Karpas-422 (cell line): Measurements from ENCODE around the gene PLD6. TPM values are rescaled to one million over a fixed set of nuclear protein-coding genes. Genes with fewer than 3 reads are reported as not detected.
"Not testable (repeated sequence)": the region's sequence is repeated elsewhere in the genome, so short reads cannot be mapped to it uniquely, and the experiment has no call there.

Experiments
- DNase-seq: peaks from one replicate; pipeline ENCODE4 v3.0.0-alpha.2; 2015
- H2AFZ ChIP-seq: fragments of 200-600 bp; sonication (generic); 2 replicates; pipeline ENCODE4 v1.6.1; 2014; ENCODE audit warnings: antibody characterized with exemption, low read length, mixed read lengths
- H3K27ac ChIP-seq: fragments of 200-600 bp; sonication (generic); 2 replicates; pipeline ENCODE4 v1.5.1; 2014; ENCODE audit warnings: mild to moderate bottlenecking, low read length, moderate library complexity
- H3K27me3 ChIP-seq: fragments of 200-600 bp; sonication (generic); 2 replicates; pipeline ENCODE4 v1.6.1; 2014; ENCODE audit warnings: low read length, mixed read lengths
- H3K36me3 ChIP-seq: fragments of 200-600 bp; sonication (generic); 2 replicates; pipeline ENCODE4 v1.6.1; 2014; ENCODE audit warnings: low read length, mixed read lengths; ENCODE audit not compliant: insufficient read depth
- H3K4me1 ChIP-seq: fragments of 200-600 bp; sonication (generic); 2 replicates; pipeline ENCODE4 v1.6.1; 2014; ENCODE audit warnings: mild to moderate bottlenecking, low read length, mixed read lengths
- H3K4me2 ChIP-seq: fragments of 200-600 bp; sonication (generic); 2 replicates; pipeline ENCODE4 v1.6.1; 2014; ENCODE audit warnings: low read length, low read depth, mild to moderate bottlenecking; ENCODE audit not compliant: poor library complexity, severe bottlenecking
- H3K4me3 ChIP-seq: fragments of 200-600 bp; sonication (generic); 2 replicates; pipeline ENCODE4 v1.5.1; 2014; ENCODE audit warnings: mild to moderate bottlenecking, antibody characterized with exemption, low read length, mixed read lengths
- H3K79me2 ChIP-seq: fragments of 200-600 bp; sonication (generic); 2 replicates; pipeline ENCODE4 v1.6.1; 2014; ENCODE audit warnings: mild to moderate bottlenecking, low read length, mixed read lengths
- H3K9ac ChIP-seq: fragments of 200-600 bp; sonication (generic); 2 replicates; pipeline ENCODE4 v1.6.0; 2014; ENCODE audit warnings: low read length
- H3K9me2 ChIP-seq: fragments of 200-600 bp; sonication (generic), shearing (Covaris generic); replicated peaks from 2 replicates; pipeline ENCODE4 v1.6.0; 2014; ENCODE audit warnings: mild to moderate bottlenecking, low read length, moderate library complexity; ENCODE audit not compliant: insufficient read depth
- H3K9me3 ChIP-seq: fragments of 300-700, 200-600 bp; sonication (generic); 2 replicates; pipeline ENCODE4 v1.6.1; 2014; ENCODE audit warnings: low read length, mixed read lengths
- H4K20me1 ChIP-seq: fragments of 200-600 bp; sonication (generic); 2 replicates; pipeline ENCODE4 v1.6.1; 2014; ENCODE audit warnings: mild to moderate bottlenecking, antibody characterized with exemption, low read length, low read depth; ENCODE audit not compliant: insufficient read depth
- total RNA-seq: library from RNA; depleted of rRNA; stranded (reverse); fragments of >200 nt; shearing (Covaris generic); gene quantifications from 2 replicates; pipeline ENCODE4 v1.2.3, GENCODE V29; 2014; ENCODE audit warnings: low replicate concordance

PLD6 gene
- total RNA-seq, 1 experiment from 2014 or later, result not detected

DNA sequence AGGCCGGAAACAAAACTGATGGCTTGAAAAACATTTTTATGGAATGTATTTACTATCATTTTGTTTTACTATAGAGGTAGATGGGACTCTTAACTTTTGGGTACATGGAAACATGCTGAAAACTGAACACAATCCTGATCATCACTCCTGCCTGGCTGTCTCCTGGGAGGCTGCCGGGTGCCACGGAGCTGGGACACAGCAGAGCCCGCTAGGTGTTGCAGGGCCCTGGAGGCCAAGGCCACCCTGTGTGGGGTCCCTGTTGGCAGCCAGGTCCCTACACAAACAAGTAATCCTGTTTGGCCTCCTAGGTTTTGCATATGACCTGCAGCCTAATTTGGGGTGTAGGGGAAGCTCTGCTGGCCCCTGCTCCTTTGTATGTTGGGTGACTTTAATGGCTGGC is 17.5 kb downstream of the PLD6 start:
- H2AFZ ChIP-seq, result no peak overlapping the region
- H3K9ac ChIP-seq, result no peak overlapping the region
- H3K4me2 ChIP-seq, result no peak overlapping the region
- H3K36me3 ChIP-seq, result no peaks in the 10 kb centered on the region
- no peaks in the 10 kb centered on the region for H3K79me2 ChIP-seq
- H3K9me3 ChIP-seq, result no peaks in the 10 kb centered on the region
- DNase-seq, result no peak
- no peak overlapping the region for H3K4me3 ChIP-seq
- no peaks in the 10 kb centered on the region for H3K27me3 ChIP-seq
- H3K9me2 ChIP-seq, result no peaks in the 10 kb centered on the region
- no peaks in the 10 kb centered on the region for H4K20me1 ChIP-seq
- no peaks in the 10 kb centered on the region for H3K4me1 ChIP-seq
- H3K27ac ChIP-seq, result no peak overlapping the region

DNA sequence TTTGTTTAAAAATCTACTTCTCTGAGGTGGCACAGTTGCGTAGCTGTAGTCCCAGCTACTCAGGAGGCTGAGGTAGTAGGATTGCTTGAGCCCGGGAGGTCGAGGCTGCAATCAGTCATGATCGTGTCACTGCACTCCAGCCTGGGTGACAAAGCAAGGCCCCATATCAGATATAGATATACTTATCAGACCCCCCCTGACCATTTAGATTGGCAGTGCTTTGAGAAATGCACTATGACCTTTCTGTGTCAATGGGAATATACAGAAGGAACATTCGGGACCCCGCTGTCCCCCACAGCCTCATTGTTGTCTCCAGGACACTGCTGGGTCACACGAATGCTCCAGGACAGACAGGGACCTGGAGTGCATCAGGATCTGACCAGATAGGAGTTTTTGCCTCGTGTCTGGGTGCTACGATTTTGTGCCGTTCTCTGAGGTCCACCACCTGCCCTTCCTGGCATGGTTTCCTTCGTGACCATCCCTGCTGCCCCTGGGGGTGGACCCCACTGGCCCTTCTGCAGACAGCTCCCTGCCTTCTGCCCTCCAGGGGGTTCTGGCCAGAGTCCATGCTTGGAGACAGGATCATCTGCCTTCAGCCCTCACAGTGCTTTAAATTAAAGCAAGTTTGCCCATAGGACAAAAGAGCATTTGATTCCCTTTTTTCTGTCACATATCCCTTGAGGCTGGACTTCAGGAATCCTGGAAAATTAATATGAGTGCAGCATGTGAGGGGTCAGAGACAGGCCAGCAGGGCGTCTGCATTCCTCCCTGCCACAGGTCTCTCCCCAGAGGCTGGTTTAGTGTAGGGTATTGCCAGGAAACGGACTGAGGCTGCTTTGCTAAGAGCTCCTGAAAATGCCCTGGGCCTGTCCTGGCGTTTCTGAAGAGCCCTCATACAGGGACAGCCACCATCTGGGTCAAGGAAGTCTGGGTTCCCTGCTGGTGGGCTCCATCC is 19.3 kb downstream of the PLD6 start:
- no peaks in the 10 kb centered on the region for H3K79me2 ChIP-seq
- no peak overlapping the region for H3K9ac ChIP-seq
- H3K4me3 ChIP-seq, result no peak overlapping the region
- H3K9me3 ChIP-seq, result no peaks in the 10 kb centered on the region
- no peak for DNase-seq
- no peak overlapping the region for H2AFZ ChIP-seq
- no peak overlapping the region for H3K27ac ChIP-seq
- no peaks in the 10 kb centered on the region for H3K27me3 ChIP-seq
- no peaks in the 10 kb centered on the region for H3K9me2 ChIP-seq
- no peaks in the 10 kb centered on the region for H3K36me3 ChIP-seq
- no peak overlapping the region for H3K4me2 ChIP-seq
- H3K4me1 ChIP-seq, result no peaks in the 10 kb centered on the region
- H4K20me1 ChIP-seq, result no peaks in the 10 kb centered on the region

DNA sequence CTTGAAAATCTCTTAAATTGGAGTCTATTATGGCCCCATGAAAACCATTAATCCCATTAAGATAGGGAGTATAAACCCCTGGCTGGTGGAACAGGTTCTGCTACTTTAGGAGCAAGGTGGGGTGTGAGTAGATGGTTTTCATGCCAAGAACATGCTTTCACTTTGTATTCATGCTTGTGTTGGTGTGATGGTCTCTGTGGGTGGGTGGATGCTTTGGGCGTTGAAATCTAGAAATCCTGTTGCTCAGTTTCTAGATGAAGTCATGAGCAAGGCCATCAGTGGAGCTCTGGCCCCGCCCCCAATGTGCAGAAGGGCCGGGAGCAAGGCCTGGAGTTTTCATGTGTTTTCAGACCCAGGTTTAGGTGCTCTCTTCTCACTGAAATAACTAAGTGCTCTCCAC is 20.1 kb downstream of the PLD6 start:
- H3K9me2 ChIP-seq, result no peaks in the 10 kb centered on the region
- H2AFZ ChIP-seq, result no peak overlapping the region
- no peak overlapping the region for H3K27ac ChIP-seq
- DNase-seq, result no peak
- no peaks in the 10 kb centered on the region for H3K27me3 ChIP-seq
- H3K9me3 ChIP-seq, result no peaks in the 10 kb centered on the region
- no peaks in the 10 kb centered on the region for H3K79me2 ChIP-seq
- no peaks in the 10 kb centered on the region for H3K36me3 ChIP-seq
- no peaks in the 10 kb centered on the region for H4K20me1 ChIP-seq
- H3K4me1 ChIP-seq, result no peaks in the 10 kb centered on the region
- no peak overlapping the region for H3K4me3 ChIP-seq
- no peak overlapping the region for H3K4me2 ChIP-seq
- no peak overlapping the region for H3K9ac ChIP-seq

DNA sequence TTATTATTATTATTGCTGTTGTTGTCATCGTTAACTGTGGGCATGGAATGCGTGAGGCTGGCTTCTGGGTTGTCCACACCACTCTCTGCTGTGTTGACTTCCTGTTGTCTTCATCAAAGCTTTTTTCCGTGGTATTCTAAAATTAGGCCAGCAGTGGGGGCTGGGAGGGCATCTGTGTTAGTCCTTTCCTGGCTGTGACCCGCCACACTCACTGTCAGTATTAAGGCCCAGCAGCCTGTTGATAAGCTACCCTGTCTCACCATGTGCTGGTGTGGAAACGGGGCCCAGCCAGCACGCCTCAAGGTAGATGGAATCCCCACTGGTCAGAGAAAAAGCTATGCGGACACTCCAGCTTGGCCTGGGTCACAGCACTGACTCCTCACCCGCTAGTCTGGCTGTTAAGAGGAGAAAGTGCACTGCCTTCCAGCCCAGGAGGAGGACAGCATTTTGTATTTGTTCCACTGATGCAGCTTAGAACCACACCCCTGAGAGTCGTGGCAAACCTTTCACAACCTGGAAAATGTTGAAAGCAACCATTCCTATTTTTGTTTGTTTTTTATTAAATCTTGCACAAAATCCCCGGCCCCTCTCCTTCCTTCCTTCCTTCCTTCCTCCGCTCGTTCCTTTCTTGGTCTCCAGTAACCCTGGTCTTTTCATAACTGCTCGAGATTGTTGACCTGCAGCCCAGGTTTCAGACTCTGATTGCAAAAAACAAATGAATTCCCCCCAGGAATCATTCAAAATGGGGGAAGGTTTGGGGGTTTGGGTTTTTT is 21.0 kb downstream of the PLD6 start:
- H3K9ac ChIP-seq, H3K4me2 ChIP-seq, H3K27ac ChIP-seq, H3K4me1 ChIP-seq, H3K79me2 ChIP-seq, H3K9me3 ChIP-seq, H3K27me3 ChIP-seq, H4K20me1 ChIP-seq, H3K4me3 ChIP-seq, H3K9me2 ChIP-seq, DNase-seq, H3K36me3 ChIP-seq, H2AFZ ChIP-seq: not testable (repeated sequence)

DNA sequence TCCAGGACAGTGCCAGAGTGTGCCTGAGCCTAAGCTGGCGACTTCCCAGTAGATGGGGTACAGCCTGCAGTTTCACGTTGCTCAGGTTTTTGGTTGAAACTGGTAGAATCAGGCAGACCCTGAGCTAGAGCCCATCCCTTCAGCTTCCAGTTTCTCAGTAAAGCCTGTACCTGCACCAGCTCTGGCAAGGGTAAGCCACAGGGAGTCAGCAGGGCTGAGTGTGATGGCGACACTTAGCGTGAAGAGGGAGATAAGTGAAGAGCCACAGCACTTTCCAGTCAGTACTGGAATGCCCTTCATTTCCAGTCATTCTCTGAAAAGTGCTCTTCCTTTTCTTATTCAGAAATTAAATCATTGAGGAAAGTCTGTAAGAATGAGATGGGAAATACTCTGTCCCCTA is 22.4 kb downstream of the PLD6 start:
- no peak overlapping the region for H3K9ac ChIP-seq
- H2AFZ ChIP-seq, result no peak overlapping the region
- H3K4me2 ChIP-seq, result no peak overlapping the region
- H3K4me3 ChIP-seq, result no peak overlapping the region
- H3K27ac ChIP-seq, result no peak overlapping the region
- H3K27me3 ChIP-seq, result no peaks in the 10 kb centered on the region
- H3K79me2 ChIP-seq, result no peaks in the 10 kb centered on the region
- H3K9me3 ChIP-seq, result no peaks in the 10 kb centered on the region
- H3K9me2 ChIP-seq, result no peaks in the 10 kb centered on the region
- H3K36me3 ChIP-seq, result no peaks in the 10 kb centered on the region
- no peaks in the 10 kb centered on the region for H3K4me1 ChIP-seq
- DNase-seq, result no peak
- no peaks in the 10 kb centered on the region for H4K20me1 ChIP-seq

DNA sequence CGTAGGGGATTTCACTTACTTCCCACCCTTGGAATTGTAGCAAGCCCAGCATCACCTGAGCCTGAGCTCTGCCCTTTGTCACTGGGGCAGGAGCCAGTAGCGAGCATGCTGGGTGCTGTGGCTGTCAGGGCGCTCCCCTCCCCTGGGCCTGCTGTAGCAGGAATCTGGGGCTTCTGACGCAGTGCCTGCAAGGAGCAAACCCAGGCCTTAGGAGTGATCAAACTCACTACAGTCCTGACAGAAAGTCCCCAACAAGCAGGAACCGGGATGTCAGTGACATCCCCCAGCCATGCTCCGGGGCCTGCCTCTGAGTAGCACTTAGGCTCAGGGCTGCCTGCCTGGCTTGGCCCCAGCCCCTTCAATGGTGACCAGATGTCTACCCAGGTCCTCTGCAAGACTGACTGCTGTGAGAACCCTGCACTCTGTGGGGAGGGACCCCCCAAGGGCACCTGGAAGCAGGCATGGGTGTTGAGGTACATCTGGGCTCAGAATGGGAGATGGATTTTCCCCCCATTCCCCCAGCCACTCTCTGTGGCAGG is 23.5 kb downstream of the PLD6 start:
- no peaks in the 10 kb centered on the region for H3K4me1 ChIP-seq

DNA sequence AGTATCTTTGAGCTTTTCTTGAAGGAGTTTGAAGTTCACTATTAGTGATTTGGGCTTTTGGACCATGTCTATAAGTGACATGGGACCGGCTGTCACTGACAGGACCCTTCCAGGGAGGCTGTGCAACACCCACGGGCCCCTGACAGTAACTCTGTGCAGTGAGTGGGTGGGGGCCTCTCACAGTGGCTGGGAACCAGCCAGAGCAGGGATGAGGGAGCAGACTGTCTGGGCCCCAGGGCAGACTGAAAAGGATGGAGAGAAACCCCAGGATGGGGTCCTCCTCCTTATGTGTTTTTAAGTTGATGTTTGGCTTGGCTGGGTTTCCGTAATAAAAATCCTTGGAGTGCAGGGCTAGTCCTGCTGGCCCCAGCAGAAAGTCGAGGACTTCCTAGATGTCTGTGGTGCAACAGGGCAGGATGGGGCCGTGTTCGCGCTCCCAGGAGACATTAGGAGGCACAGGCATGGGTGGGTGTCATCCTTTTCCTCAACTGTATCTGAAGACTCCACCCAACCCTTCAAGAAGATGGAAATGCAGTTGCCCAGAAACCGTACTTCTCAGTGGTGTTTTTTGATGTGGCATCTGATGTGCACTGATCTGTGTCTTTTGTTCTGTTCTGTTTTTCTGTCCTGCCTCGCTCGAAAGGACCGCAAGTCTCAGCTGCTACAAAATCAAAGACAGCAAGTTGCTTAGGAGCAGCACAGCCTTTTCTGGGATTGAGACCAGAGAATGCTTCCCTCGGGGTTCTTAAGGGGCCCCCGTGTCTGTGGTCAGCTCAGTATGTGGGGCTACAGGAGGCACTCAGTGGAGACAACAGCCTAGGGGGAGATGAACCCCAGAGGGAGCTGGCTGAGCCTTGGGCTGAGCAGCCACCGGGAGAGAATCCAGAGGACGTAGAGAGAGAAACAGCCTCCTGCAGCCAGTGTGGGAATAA is 24.2 kb downstream of the PLD6 start:
- Histone ChIP-seq H3K9me2 (no peaks in the 10 kb centered on the region), H3K9me3 (no peaks in the 10 kb centered on the region), H3K4me3 (no peak overlapping the region), H2AFZ (no peak overlapping the region), H3K27ac (no peak overlapping the region), H3K27me3 (no peaks in the 10 kb centered on the region), H4K20me1 (no peaks in the 10 kb centered on the region), H3K4me1 (no peaks in the 10 kb centered on the region), H3K4me2 (no peak overlapping the region), H3K9ac (no peak overlapping the region), H3K79me2 (no peaks in the 10 kb centered on the region), H3K36me3 (no peaks in the 10 kb centered on the region)
- no peak for DNase-seq

More for the DNA sequence above, 23.5 kb downstream of the PLD6 start:
- Histone ChIP-seq H4K20me1 (no peaks in the 10 kb centered on the region), H3K9me3 (no peaks in the 10 kb centered on the region), H2AFZ (no peak overlapping the region), H3K4me2 (no peak overlapping the region), H3K9me2 (no peaks in the 10 kb centered on the region), H3K79me2 (no peaks in the 10 kb centered on the region), H3K27me3 (no peaks in the 10 kb centered on the region), H3K36me3 (no peaks in the 10 kb centered on the region), H3K9ac (no peak overlapping the region), H3K27ac (no peak overlapping the region), H3K4me3 (no peak overlapping the region)
- DNase-seq, result no peak
